Hindlimb muscle (tissue), 1 donor: ENCODE measurements around the gene RPL38. TPM values are rescaled to one million over a fixed set of nuclear protein-coding genes. Genes with fewer than 3 reads are reported as not detected.
A peak's percentile ranks its signal among the peaks of the same experiment; 100 is the strongest.

ENCODE experiments used
- DNase-seq: peaks from one replicate; pipeline ENCODE4 v3.0.0-alpha.2; 2013
- polyA plus RNA-seq: library from polyadenylated mRNA; unstranded; fragments of 120-200 nt; gene quantifications from one replicate; pipeline ENCODE4 v1.2.1, GENCODE V29; 2013; ENCODE audit not compliant: insufficient read length

The RPL38 gene
- polyA plus RNA-seq, 1 donor: 1,766 TPM

GRCh38 chr17:74227271-74228080, 24.0 kb downstream of the RPL38 start:
- DNase-seq: no peak

- DNase-seq: no peak
Measured at GRCh38 chr17:74228306-74228978, 25.0 kb downstream of the RPL38 start.

GRCh38 chr17:74230896-74231295, 27.4 kb downstream of the RPL38 start:
- no peak for DNase-seq

GRCh38 chr17:74231928-74232907, 28.7 kb downstream of the RPL38 start:
- DNase-seq: no peak

- no peak for DNase-seq
Measured at GRCh38 chr17:74233937-74234336, 30.5 kb downstream of the RPL38 start.

GRCh38 chr17:74234486-74234885, 31.0 kb downstream of the RPL38 start:
- no peak for DNase-seq

GRCh38 chr17:74235040-74235581, 31.6 kb downstream of the RPL38 start:
- no peak for DNase-seq

- DNase-seq: peak; percentile 59
Measured at GRCh38 chr17:74235911-74236371, 32.5 kb downstream of the RPL38 start.

GRCh38 chr17:74237321-74237720, 33.8 kb downstream of the RPL38 start:
- DNase-seq: no peak

GRCh38 chr17:74239172-74239571, 35.7 kb downstream of the RPL38 start:
- no peak for DNase-seq

GRCh38 chr17:74240618-74241205, 37.2 kb downstream of the RPL38 start:
- DNase-seq: peak; percentile 90

- no peak for DNase-seq
Measured at GRCh38 chr17:74241431-74241830, 38.0 kb downstream of the RPL38 start.

- DNase-seq: no peak
Measured at GRCh38 chr17:74241847-74242246, 38.4 kb downstream of the RPL38 start.

- no peak for DNase-seq
Measured at GRCh38 chr17:74243013-74243755, 39.7 kb downstream of the RPL38 start.

GRCh38 chr17:74244128-74244527, 40.6 kb downstream of the RPL38 start:
- DNase-seq: no peak

- no peak for DNase-seq
Measured at GRCh38 chr17:74244548-74244947, 41.1 kb downstream of the RPL38 start.

- DNase-seq: no peak
Measured at GRCh38 chr17:74245145-74245831, 41.8 kb downstream of the RPL38 start.

GRCh38 chr17:74245871-74246270, 42.4 kb downstream of the RPL38 start:
- no peak for DNase-seq

- DNase-seq: peak; percentile 86
Measured at GRCh38 chr17:74249590-74250270, 46.3 kb downstream of the RPL38 start.
